GM21619 (cell line): ENCODE data around the gene PIN1.
"Not testable (repeated sequence)": the region's sequence is repeated elsewhere in the genome, so short reads cannot be mapped to it uniquely, and the experiment has no call there.

Experiments used
- ATAC-seq: cut with Tn5 transposase; IDR thresholded peaks from one replicate; pipeline ENCODE4 v1.9.1; 2021; ENCODE audit not compliant: unreplicated experiment

The PIN1 gene

DNA sequence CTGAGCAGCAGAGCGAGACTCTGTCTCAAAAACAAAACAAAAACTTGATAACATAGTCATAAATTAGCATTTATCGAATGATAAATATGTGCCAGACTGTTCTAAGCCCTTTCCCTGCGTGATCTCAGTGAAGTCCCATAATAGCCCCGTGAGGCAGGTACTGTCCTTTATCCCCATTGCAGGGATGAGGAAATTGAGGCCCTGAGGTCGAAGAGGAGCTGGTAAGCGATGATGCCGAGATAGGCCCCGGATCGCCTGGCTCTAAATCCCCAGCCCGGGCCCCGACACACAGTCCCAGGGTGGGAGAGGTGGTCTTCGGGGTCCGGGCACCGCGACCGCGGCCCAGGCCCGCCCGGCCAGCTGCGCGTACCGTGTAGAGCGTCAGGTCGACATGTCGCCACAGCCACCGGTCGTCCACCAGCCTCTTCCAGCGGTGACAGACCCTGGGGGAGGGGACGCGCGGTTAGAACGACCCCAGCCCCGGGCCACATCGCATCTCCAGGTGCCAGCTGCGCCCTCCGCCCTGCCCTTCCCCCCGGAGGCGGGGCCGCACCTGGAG lies 16.9 kb upstream of the PIN1 start:
- no peak for ATAC-seq

DNA sequence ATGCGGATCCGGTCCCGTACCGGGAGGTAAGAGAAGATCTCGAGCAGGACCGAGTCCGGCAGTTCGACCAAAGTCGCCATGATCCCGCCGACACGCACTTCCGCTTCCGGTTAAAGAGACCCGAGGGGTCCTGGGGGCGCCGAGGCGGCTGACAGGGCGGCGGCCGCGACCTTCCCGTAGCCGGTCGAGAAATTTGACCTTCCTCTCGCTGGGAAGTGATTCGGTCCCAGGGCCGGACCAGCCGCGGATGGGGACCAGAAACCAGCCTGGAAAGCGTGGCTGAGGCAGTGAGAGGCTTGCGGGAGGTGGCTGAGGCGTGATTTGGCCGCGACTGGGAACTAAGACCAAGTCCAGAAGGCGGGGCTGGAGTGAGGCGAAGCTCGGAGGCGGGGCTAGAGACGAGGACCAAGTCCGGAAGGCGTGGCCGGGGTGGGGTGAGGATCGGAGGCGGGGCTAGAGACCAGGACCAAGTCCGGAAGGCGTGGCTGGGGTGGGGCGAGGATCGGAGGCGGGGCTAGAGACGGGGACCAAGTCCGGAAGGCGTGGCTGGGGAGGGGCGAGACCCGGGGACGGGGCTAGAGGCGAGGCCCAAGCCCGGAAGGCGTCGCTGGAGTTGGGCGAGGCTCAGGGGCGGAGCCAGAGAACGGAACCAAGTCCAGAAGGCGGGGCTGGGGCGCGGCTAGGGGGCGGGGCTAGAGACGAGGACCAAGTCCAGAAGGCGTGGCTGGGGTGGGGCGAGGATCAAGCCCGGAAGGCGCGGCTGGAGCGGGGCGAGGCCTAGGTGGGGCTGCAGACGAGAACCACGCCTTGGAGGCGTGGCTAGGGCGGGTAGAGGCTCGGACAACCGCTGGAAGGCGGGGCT lies 16.2 kb upstream of the PIN1 start, which contains the start of gene FBXL12:
TSS of gene FBXL12 (minus strand) at position 346 of the 862 bp plus-strand sequence. CDS start at position 80, 266 bp downstream.
- ATAC-seq, result peak; percentile 79

DNA sequence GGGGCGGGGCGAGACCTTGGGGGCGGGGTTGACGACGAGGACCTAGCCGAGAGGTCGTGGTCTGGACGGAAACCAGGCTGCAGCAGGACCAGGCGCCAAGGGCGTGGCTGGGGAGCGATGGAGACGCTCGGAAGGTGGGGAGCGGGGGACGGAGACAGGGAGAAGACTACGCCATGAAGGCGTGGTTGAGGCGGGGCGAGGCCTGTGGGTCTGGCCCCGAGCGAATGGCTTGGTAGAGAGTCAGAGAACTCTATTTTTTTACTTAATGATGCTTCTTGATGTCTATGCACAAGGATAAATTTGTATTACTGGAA lies 15.6 kb upstream of the PIN1 start:
- ATAC-seq, result no peak

DNA sequence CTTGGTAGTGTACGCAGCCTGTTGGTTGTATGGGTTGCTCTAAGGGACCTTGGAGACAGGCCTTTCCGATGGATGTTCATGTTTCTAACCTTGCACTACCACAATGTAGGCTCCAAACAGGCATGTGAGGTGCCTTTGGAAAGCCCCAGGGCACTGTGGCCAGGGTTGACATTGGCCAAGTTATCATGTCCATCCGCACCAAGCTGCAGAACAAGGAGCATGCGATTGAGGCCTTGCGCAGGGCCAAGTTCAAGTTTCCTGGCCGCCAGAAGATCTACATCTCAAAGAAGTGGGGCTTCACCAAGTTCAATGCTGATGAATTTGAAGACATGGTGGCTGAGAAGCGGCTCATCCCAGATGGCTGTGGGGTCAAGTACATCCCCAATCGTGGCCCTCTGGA lies 15.1 kb upstream of the PIN1 start:
- ATAC-seq, result not testable (repeated sequence)

DNA sequence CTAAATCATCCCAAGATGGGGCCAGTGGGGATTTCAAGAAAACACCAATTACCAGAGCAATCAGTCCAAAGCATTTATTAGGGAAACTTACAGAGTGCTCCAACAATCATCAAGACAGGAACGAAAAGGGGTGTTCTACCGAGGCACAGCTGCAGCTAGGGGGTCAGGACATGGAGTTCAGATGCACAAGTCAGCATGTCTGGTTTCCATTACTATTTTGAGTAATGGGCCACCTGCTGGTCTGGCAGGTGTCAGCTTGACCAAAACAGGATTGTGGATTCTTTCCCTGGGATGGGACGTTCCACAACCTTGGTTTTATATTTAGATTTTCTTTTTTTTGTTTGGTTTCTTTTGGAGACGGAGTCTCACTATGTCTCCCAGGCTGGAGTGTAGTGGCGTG lies 11.3 kb upstream of the PIN1 start:
- ATAC-seq, result no peak

DNA sequence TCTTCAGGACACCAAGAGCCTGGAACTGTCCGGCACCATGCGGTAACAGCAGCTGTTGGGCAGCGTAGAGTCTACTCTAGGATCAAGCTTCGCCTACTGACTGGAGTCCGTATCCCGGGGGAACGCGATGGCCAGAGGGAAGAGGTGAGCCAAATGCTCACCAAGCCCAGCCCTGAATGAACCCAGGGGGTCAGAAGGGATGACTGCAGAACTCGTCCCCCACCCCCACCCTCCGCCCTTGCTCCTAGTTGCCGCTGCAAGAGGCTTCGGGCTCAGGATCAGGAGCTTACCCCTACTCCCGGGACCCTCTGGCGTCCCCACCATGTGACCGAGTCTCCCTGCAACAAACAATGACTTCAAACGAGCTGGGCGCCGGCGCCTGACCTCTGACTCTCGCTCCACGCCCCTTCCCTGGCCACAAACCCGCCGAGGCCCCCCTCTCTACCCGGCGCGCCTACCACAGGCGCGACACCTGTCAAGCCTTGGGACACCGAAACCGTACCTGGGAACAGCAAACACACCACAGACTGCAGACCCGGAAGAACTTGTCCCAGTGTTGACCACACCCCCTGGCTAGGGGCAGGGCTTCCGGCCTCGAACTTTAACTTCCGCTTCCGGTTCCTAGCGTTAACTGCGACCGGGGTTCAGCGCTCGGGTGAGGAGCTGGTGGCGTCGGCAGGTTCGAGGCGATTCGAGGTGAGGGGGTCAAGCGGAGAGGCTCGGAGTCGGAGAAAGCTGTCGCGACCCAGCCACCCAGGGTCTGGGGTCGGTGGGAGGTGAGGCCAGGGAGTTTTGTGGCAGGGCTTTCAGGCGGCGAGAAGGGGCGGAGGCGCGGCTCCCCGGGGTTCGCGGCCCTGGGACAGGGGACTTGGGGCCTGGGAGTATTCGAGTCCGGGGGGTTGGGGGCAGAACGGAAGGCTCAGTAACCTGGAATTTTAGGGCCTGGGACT lies 7.6 kb upstream of the PIN1 start, which contains the start of gene UBL5:
TSS of gene UBL5 (plus strand) at position 630 of the 950 bp plus-strand sequence. CDS start 420 bp downstream, outside the sequence.
- peak; percentile 85 for ATAC-seq

DNA sequence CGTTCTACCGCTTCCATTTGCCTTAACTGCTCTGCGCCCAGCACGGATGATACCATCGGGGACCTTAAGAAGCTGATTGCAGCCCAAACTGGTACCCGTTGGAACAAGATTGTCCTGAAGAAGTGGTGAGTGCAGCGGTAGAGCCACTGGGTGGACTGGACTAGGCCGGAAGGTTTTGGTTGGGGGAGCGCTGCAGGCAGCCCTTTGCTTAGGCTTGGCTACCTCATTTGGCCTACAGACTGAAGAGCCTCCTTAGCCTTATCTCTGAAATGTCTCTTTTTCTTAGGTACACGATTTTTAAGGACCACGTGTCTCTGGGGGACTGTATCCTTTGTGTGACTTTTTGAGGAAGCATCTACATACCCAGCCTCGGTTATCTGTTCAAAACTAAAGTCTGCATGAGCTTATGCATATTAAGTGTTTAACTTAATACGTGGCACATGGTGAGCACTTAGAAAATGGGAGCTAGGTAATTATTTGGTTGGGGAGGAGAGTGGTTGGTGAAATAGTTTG lies 6.5 kb upstream of the PIN1 start:
- ATAC-seq, result no peak

DNA sequence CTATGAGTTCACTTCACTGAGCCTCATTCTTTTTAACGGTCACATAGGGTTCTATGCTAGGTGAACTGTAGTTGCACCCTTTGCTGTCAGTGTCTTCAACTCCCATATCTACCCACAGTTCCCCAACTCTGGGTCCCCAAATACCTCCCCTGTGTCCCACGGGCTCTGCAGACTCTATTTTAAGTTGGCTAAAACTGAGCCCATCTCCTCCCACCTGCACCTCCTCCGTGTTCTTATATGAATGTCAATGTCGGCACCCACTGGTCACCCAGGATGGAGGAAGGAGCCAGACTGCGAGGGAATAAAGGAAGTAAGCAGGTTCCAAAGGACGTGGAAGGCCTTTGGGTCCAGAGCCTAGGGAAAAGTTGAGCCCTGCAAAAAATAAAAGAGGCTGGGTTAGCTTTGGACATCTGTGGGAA lies 802 bp upstream of the PIN1 start:
- ATAC-seq, result no peak

DNA sequence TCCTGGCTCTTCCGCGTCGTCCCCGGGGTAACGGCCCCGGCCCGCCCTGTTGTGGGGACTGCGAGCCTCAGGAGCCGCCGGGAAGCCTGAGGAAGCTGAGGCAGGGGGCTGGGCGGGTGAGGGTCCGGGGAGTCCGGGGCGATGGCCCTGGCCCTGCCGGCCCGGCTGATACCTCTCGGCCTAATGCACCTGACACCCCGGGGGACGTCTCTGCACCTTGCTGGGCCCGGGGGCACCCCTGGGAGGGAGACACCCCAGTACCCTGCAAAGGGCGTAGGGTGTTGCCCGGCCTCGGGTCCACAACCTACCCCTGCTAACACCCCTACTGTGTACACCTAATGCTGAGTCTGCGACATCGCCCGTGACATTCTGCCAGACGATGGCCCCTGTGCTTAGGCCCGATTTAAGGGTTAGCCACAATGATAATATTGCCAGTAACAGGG lies 410 bp downstream of the PIN1 start:
- ATAC-seq, result peak; percentile 7

DNA sequence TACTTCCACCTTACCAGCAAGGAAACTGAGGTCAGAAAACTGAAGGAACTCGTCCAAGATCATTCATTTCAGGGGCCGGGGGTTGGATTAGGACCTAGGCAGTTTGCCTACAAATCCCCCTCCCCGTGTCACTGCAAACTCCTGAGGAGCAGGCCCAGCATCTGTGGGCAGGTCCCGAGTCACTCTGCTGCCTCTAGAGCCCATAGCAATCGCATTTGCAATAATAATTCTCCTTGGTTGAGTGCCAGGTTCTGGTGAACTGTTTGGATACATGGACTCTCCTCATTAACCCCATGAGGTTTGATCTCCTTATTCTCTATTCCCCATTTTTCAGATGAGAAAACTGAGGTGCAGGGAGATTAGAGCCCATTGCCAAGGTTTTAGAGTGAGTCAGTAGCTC lies 903 bp downstream of the PIN1 start:
- ATAC-seq, result no peak

DNA sequence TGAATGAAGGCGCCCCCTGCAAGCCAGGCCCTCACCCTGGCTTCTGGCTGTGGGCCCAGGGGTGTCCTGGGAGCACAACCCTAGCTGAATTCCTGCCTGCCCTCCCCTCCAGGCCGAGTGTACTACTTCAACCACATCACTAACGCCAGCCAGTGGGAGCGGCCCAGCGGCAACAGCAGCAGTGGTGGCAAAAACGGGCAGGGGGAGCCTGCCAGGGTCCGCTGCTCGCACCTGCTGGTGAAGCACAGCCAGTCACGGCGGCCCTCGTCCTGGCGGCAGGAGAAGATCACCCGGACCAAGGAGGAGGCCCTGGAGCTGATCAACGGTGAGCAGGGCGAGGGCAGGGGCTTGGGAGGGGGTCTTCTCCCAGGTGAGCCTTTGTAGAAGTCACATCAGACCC lies 3.2 kb downstream of the PIN1 start:
- no peak for ATAC-seq

DNA sequence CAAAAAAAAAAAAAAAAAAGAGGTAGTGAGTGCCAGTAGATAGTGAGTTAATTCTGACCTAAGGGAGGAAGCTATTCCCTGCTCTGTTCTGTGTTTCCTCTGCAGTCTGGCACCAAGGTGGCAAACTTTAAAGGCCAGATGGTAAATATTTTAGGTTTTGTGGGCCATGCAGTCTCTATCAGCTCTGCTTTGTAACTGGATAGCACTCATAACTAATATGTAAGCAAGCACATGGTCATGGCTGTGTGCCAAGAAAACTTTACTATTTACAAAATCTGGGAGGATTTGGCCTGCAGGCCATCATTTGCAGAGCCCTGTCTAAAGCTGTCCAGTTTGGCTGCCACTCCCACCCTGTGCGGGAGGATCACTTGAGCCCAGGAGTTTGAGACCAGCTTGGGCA lies 4.3 kb downstream of the PIN1 start:
- no peak for ATAC-seq

DNA sequence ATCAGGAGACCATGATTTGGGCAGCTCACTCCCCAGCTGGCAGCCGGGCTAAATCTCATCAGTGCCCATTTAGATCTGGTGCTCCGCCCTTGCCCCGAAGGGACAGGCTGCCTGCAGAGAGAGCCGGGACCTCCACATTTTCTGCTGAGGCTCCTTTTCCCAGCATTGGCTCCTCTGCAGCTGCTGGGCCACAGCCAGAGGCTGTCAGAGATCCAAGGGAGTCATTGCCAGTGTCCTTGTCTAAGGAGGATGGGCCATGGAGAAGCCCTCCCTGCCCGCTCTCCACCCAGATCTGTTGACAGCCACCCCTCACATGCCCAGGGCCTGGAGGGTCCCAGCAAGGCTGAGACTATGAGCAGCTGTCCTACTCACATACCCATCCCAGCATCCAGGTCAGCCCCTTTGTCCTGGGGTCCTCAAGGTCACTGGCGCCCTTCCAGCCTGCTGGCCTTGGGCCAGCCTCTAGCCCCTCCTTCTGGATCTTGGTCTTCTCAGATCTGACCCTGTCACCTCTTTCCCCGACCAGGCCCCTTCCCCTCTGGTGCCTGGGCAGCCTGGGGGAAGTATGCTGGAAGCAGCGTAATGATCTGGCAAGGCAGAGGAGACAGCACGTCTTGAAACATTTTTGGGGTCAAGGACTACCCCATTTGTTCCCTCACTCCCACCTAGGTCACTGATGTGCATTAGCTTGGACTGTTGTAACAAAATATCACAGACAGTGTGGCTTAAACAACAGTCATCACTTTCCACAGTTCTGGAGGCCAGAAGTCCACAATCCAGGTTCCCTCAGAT lies 7.9 kb downstream of the PIN1 start:
- no peak for ATAC-seq

DNA sequence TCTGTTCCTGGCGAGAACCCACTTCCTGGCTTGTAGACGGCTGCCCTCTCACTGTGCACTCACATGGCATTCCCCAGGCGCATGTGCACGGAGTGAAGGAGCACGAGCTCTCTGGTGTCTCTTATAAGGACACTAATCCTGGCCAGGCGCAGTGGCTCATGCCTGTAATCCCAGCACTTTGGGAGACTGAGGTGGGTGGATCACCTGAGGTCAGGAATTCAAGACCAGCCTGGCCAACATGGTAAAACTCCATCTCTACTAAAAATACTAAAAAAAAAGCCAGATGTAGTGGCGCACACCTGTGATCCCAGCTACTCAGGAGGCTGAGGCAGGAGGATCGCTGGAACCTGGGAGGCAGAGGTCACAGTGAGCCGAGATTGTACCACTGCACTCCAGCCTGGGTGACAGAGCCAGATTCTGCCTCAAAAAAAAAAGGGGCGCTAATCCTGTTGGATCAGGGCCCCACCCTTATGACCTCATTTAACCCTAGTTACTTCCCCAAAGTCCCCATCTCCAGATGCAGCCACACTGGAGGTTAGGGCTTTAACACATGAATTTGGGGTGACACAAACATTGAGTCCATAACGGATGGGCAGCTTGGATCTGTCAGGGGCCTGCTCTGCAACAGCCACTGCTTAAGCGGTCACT lies 8.6 kb downstream of the PIN1 start:
- ATAC-seq, result not testable (repeated sequence)

DNA sequence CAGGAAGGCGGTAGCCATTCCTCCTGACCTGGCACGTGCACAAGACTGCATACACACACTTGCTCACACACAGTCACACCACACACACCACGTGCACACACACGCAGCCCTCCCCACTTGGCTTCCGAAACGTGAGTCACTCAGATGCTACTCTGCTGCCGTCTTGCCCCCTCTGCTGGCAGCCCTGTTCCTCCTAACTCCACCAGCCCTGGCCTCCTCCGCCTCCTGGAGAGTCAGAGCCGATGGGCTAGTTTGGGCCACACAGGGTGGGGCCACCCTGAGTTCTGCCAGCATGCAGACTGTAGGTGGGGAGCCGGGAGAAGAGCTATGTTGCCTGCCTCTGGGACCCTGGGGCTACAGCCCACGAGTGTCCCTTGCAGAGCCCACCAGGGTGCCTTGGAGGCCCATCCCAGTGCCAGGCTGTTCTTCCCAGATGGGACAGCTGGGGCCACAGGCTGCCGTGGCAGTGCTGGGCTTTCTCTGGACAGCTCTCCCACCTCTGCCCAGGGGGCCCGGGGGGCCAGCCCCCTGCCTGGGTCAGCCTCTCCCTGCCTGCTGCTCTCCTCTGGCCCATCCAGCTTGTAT lies 12.1 kb downstream of the PIN1 start:
- ATAC-seq, result no peak

DNA sequence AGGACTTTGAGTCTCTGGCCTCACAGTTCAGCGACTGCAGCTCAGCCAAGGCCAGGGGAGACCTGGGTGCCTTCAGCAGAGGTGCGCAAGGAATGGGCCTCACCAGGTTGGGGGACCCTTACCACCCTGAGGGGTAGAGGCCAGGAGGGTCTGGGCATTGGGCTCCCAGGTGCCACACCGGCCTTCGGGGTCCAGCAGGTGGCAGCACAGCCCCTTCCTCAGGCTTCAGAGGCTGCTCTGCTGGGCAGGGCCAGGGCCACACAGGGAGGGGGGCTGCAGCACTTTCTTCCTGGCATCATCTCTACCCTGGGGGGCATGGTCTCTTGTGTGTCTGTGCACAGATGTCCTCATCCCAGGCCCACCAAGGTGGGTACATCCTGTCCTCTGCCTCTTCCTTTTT lies 12.9 kb downstream of the PIN1 start:
- ATAC-seq, result no peak

DNA sequence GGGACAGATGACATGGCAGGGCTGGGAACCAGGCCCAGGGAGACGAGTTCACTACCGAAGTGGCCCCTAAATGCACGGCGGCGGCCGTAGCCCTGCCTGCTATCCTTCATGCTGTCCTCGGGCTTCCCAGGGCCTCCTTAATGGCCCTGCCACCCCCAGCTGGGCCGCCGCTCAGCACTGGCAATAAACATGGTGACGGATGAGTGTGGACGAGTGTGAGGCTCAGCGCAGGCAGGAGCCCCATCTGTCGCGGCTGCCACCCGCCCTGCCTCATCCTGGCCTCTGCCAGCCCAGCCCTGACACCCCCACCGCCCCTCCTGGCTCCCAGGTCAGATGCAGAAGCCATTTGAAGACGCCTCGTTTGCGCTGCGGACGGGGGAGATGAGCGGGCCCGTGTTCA lies 13.6 kb downstream of the PIN1 start:
- ATAC-seq, result no peak

DNA sequence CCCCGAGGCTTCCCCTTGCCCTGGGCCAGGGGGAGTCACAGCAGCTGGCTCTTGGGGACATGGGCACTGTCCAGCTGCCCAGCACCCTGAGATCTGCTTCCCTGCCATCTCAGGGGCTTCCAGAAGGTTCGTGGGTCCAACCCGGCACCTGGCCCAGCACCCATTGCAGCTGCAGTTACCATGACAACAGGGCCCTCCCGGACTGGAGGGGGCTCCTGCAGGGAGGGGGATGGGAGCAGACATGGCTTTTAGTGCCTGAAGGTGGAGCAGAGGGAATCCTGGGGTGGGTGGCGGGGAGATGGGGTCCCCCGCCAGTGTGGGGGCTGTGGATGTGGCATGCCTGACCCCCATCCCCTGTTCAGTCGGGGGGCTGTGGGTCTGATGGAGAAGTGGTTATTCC lies 14.7 kb downstream of the PIN1 start:
- ATAC-seq, result no peak

DNA sequence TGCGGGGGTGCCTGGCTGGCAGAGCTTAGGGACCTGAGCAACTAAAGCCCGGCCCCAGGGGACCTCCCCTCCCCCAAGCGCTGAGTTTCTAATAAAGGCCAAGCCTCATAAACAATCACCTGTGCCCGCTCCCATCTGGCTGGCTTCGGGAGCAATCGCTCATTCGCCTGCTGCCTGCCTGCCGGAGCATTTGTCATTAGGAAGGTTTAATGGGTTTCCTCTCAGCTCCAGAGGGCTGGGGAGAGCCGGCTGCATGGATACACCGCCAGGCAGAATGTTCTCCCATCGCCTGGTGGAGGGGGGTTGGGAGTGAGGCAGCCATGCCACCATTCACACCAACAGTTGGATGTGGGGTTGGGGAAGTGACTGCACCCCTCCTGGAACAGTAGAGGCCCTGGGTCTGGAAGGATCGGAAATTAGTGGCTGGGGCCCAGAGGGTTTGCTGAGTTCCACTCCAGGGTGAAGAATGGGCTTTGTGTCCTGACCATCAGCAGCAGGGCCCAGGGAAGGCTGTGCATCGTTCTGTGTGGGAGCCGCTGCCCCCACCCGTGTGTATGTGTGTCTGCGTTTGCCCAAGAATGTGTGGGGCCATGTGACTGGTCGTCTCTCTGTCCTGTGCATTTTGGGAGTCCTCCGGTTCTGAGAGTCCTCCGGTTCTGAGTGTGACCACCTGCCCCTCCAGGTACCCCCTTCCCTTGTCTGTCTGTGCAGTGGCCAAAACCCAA lies 15.3 kb downstream of the PIN1 start:
- no peak for ATAC-seq
